Lower leg skin (tissue), 4 donors: ENCODE measurements around the gene ABLIM1. TPM values are rescaled to one million over a fixed set of nuclear protein-coding genes. Genes with fewer than 3 reads are reported as not detected.

ENCODE experiments used
- DNase-seq, 2 donors: peaks; one replicate each; pipeline ENCODE4 v3.0.0-alpha.2; 2019; ENCODE audit warnings: low spot score in 2 of 2
- H3K4me3 ChIP-seq: fragments of 200-600 bp; sonication (generic); 2 replicates; pipeline ENCODE4 v1.5.1; 2017; ENCODE audit warnings: mild to moderate bottlenecking, low read depth; ENCODE audit not compliant: poor library complexity, severe bottlenecking
- POLR2A ChIP-seq, 2 donors: fragments of 450-650 bp; IDR thresholded peaks; one replicate each; pipeline ENCODE4 v1.6.1; 2016 to 2017; ENCODE audit warnings: antibody characterized with exemption in 2 of 2, mild to moderate bottlenecking in 1 of 2, moderate library complexity in 1 of 2
- WGBS, 2 donors: methylation state at CpG; one replicate each; pipeline ENCODE4 v1.1.5; 2018; 5-methylcytosine and 5-hydroxymethylcytosine counted together
- intact Hi-C: fragments of 100-400 bp; cut with DNase I; formaldehyde crosslinking; loops from one replicate; pipeline ENCODE4 v1.15.0; 2023; ENCODE audit warnings: low total_unique reads
- total RNA-seq, 4 donors: library from RNA; depleted of rRNA; stranded (reverse); fragments of >200 nt; gene quantifications; one replicate each; pipeline ENCODE4 v1.1.0, GENCODE V29; 2016
- TF ChIP-seq, protein P1 (sequence below), 3 donors: fragments of 450-650 bp; IDR thresholded peaks; one replicate each; pipeline ENCODE4 v1.5.1; 2016; ENCODE audit warnings: antibody characterized with exemption in 3 of 3, mild to moderate bottlenecking in 3 of 3, moderate library complexity in 2 of 3

ABLIM1 gene
- total RNA-seq, 4 donors from 2014 or later, result 171 to 258 (median 209) TPM

DNA sequence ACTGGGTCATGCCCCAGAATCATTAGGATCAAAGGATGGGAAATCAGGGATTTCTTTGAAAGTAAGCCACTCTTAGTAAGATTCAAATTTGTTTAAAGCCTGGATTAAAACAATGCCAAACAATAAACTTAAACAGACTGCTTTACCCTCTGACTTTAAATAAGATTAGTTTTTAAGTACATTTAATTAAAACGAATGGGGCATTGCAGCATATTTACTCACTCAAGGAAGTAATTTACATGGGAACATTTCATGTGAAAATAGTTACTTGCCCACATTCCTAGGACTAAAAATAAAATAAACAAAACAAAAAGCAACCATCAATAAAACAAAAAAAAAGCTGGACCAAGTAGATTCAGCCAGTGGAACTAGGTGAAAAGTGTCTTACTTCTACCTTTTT is 7.8 kb downstream of the ABLIM1 start:
- DNase-seq, result no peak
- TF ChIP-seq, protein P1, sequence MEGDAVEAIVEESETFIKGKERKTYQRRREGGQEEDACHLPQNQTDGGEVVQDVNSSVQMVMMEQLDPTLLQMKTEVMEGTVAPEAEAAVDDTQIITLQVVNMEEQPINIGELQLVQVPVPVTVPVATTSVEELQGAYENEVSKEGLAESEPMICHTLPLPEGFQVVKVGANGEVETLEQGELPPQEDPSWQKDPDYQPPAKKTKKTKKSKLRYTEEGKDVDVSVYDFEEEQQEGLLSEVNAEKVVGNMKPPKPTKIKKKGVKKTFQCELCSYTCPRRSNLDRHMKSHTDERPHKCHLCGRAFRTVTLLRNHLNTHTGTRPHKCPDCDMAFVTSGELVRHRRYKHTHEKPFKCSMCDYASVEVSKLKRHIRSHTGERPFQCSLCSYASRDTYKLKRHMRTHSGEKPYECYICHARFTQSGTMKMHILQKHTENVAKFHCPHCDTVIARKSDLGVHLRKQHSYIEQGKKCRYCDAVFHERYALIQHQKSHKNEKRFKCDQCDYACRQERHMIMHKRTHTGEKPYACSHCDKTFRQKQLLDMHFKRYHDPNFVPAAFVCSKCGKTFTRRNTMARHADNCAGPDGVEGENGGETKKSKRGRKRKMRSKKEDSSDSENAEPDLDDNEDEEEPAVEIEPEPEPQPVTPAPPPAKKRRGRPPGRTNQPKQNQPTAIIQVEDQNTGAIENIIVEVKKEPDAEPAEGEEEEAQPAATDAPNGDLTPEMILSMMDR (IDR thresholded peaks at IDR 0.05), result no peak
- TF ChIP-seq POLR2A (IDR thresholded peaks at IDR 0.05), result no peak
- no peak overlapping the region for H3K4me3 ChIP-seq
- 32 to 45% methylated on average over 1 of the region's 1 CpG for WGBS, 2 donors
- intact Hi-C loops, result no loop called here

DNA sequence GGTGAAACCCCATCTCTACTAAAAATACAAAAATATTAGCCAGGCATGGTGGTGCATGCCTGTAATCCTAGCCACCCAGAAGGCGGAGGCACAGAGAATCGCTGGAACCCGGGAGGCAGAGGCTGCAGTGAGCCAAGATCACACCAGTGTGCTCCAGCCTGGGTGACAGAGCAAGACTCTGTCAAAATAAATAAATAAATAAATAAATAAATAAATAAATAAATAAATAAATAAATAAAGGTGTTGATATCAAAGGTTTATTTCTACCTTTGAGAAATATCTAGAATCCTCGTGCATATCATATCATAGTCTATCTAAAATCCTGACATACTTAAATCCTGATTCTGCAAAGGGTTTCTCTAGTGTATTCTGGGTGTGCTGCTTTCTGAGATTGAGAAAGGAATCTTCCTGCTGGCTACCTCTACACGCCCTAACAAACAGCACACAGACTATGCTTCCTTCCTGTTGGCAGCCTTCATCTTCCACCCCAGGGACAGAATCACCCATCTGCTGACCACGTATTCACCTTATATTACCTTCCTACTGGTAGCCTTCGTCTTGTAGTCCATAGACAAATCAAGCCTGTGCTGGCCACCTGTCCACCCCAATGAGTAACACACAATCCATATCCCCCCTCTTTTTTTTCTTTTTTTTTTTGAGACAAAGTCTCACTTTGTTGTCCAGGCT is 8.7 kb downstream of the ABLIM1 start:
- no peak for TF ChIP-seq POLR2A (IDR thresholded peaks at IDR 0.05)
- TF ChIP-seq, protein P1 (IDR thresholded peaks at IDR 0.05), result no peak
- H3K4me3 ChIP-seq, result no peak overlapping the region

GRCh38 chr10:114648368-114648767 is 9.7 kb downstream of the ABLIM1 start:
- TF ChIP-seq POLR2A (IDR thresholded peaks at IDR 0.05), result no peak
- TF ChIP-seq, protein P1 (IDR thresholded peaks at IDR 0.05), result no peak
- no peak for DNase-seq
- intact Hi-C loops, result no loop called here
- H3K4me3 ChIP-seq, result no peak overlapping the region
- WGBS, 2 donors, result 55% methylated on average over 8 of the region's 8 CpGs

More for the DNA sequence above, 8.7 kb downstream of the ABLIM1 start:
- no peak for DNase-seq
- intact Hi-C loops, result no loop called here
- 71 to 83% methylated on average over 7 of the region's 7 CpGs for WGBS, 2 donors

- no peak for DNase-seq
- no peak for TF ChIP-seq POLR2A (IDR thresholded peaks at IDR 0.05)
- TF ChIP-seq, protein P1 (IDR thresholded peaks at IDR 0.05), result no peak
- WGBS, 2 donors, result 86 to 87% methylated on average over 2 of the region's 2 CpGs
- intact Hi-C loops, result no loop called here
- H3K4me3 ChIP-seq, result no peak overlapping the region
Observed at GRCh38 chr10:114647545-114648138, 10.4 kb downstream of the ABLIM1 start.

- DNase-seq, result no peak
Observed at GRCh38 chr10:114646426-114646825, 11.6 kb downstream of the ABLIM1 start.

More at GRCh38 chr10:114646426-114646825, 11.6 kb downstream of the ABLIM1 start:
- no peak for TF ChIP-seq POLR2A (IDR thresholded peaks at IDR 0.05)
- TF ChIP-seq, protein P1 (IDR thresholded peaks at IDR 0.05), result no peak
- no peak overlapping the region for H3K4me3 ChIP-seq
- intact Hi-C loops, result no loop called here
- WGBS, 2 donors, result 75 to 90% methylated on average over 5 of the region's 5 CpGs
